SK-N-SH (cell line): ENCODE measurements around the gene THSD7B. TPM values are rescaled to one million over a fixed set of nuclear protein-coding genes. Genes with fewer than 3 reads are reported as not detected.

Source experiments
- CTCF ChIA-PET: fragments of 300-600, 350-600 bp; formaldehyde crosslinking; extraction: SDS; loops from one replicate; lab custom pipeline; 2021; lab: Yijun Ruan, JAX
- POLR2A ChIA-PET: fragments of 350-600 bp; sonication (Branson Sonifier 250); formaldehyde crosslinking; extraction: SDS; loops from one replicate; lab custom pipeline; 2020; ENCODE audit warnings: antibody characterized with exemption, inconsistent platforms; lab: Yijun Ruan, JAX
- DNase-seq: peaks from one replicate; pipeline ENCODE4 v3.0.0; 2012
- H2AFZ ChIP-seq: fragments of 200-600 bp; sonication (generic); 2 replicates; pipeline ENCODE4 v1.8.1; 2016; ENCODE audit warnings: antibody characterized with exemption, mild to moderate bottlenecking, low read depth
- H3F3A ChIP-seq: fragments of 200-600 bp; sonication (generic); replicated peaks from 2 replicates; pipeline ENCODE3; 2016; ENCODE audit warnings: antibody characterized with exemption, mild to moderate bottlenecking; ENCODE audit not compliant: insufficient read depth
- H3K27ac ChIP-seq, 2 experiments: fragments of 200-500 bp in 1 of 2; fragments of 200-600 bp in 1 of 2; sonication (Bioruptor generic) in 1 of 2; sonication (generic), shearing (Covaris generic) in 1 of 2; 2 replicates each; pipeline versions ENCODE4 v1.5.1 to v1.6.1; 2014 to 2016; ENCODE audit warnings: low read depth in 2 of 2, inconsistent platforms in 1 of 2, low read length in 1 of 2, mild to moderate bottlenecking in 1 of 2, mixed read lengths in 1 of 2
- H3K27me3 ChIP-seq: fragments of 200-600 bp; sonication (generic), shearing (Covaris generic); 2 replicates; pipeline ENCODE4 v1.6.1; 2016; ENCODE audit warnings: mixed run types; ENCODE audit not compliant: insufficient read depth
- H3K36me3 ChIP-seq, 2 experiments: fragments of 200-500 bp in 1 of 2; fragments of 200-600 bp in 1 of 2; sonication (Bioruptor generic) in 1 of 2; sonication (generic) in 1 of 2; replicated peaks in 1 of 2; 2 replicates each; pipeline versions ENCODE3 to v1.5.1; 2014 to 2016; ENCODE audit warnings: low read length in 1 of 2, mild to moderate bottlenecking in 1 of 2; ENCODE audit not compliant: insufficient read depth in 2 of 2, control insufficient read depth in 1 of 2
- H3K4me1 ChIP-seq, 2 experiments: fragments of 200-500 bp in 1 of 2; fragments of 200-600 bp in 1 of 2; sonication (Bioruptor generic) in 1 of 2; sonication (generic), shearing (Covaris generic) in 1 of 2; 2 replicates each; pipeline versions ENCODE4 v1.5.1 to v1.6.1; 2014 to 2016; ENCODE audit warnings: low read depth in 1 of 2, low read length in 1 of 2, mixed run types in 1 of 2; ENCODE audit not compliant: insufficient read depth in 2 of 2, control insufficient read depth in 1 of 2
- H3K4me2 ChIP-seq: fragments of 200-600 bp; sonication (generic), shearing (Covaris generic); 2 replicates; pipeline ENCODE4 v1.6.1; 2017; ENCODE audit warnings: mixed run types
- H3K4me3 ChIP-seq, 2 experiments: fragments of 200-500 bp in 1 of 2; fragments of 200-600 bp in 1 of 2; sonication (Bioruptor generic) in 1 of 2; sonication (generic), shearing (Covaris generic) in 1 of 2; 2 replicates each; pipeline versions ENCODE4 v1.5.1 to v1.8.1; 2014 to 2016; ENCODE audit warnings: low read depth in 2 of 2, inconsistent platforms in 1 of 2, low read length in 1 of 2, mild to moderate bottlenecking in 1 of 2, mixed read lengths in 1 of 2, moderate library complexity in 1 of 2
- H3K79me2 ChIP-seq: fragments of 200-600 bp; sonication (generic); 2 replicates; pipeline ENCODE4 v1.8.1; 2017; ENCODE audit warnings: mild to moderate bottlenecking; ENCODE audit not compliant: insufficient read depth
- H3K9ac ChIP-seq: fragments of 200-600 bp; sonication (generic); 2 replicates; pipeline ENCODE4 v1.6.1; 2017; ENCODE audit warnings: mixed run types
- H3K9me2 ChIP-seq: fragments of 200-600 bp; sonication (generic); 2 replicates; pipeline ENCODE4 v1.6.1; 2017; ENCODE audit warnings: mixed run types
- H3K9me3 ChIP-seq: fragments of 200-600 bp; sonication (generic); 2 replicates; pipeline ENCODE4 v1.6.1; 2017; ENCODE audit warnings: mixed run types, mild to moderate bottlenecking, moderate library complexity
- H4K20me1 ChIP-seq: fragments of 200-600 bp; sonication (generic); 2 replicates; pipeline ENCODE4 v1.6.1; 2017; ENCODE audit warnings: mild to moderate bottlenecking, mixed run types; ENCODE audit not compliant: insufficient read depth
- EP300 ChIP-seq, 2 experiments: IDR thresholded peaks; 2 replicates each; pipeline versions ENCODE4 v1.4.0 to v1.6.1; 2012; ENCODE audit warnings: borderline replicate concordance in 1 of 2, low read depth in 1 of 2, low read length in 1 of 2
- FOSL2 ChIP-seq: IDR thresholded peaks from 2 replicates; pipeline ENCODE4 v1.4.0; 2012; ENCODE audit warnings: low read depth, mild to moderate bottlenecking, moderate library complexity, borderline replicate concordance
- FOXJ3 ChIP-seq: sonication (generic); formaldehyde crosslinking; IDR thresholded peaks from 2 replicates; pipeline ENCODE4 v1.5.1; 2020; ENCODE audit warnings: mild to moderate bottlenecking, missing genetic modification reagents
- RFX5 ChIP-seq: IDR thresholded peaks from 2 replicates; pipeline ENCODE4 v1.6.1; 2012; ENCODE audit warnings: mild to moderate bottlenecking, improper control_type of control experiment, low read length
- RXRA ChIP-seq: IDR thresholded peaks from 2 replicates; pipeline ENCODE4 v1.4.0; 2012; ENCODE audit warnings: low read depth, mild to moderate bottlenecking, borderline replicate concordance
- TAF1 ChIP-seq: IDR thresholded peaks from 2 replicates; pipeline ENCODE4 v1.6.1; 2012; ENCODE audit warnings: low read depth, mild to moderate bottlenecking, low read length, moderate library complexity, borderline replicate concordance
- TCF12 ChIP-seq: IDR thresholded peaks from 2 replicates; pipeline ENCODE4 v1.4.0; 2012
- TEAD4 ChIP-seq: IDR thresholded peaks from 2 replicates; pipeline ENCODE4 v1.4.0; 2012; ENCODE audit warnings: mild to moderate bottlenecking, borderline replicate concordance; ENCODE audit not compliant: insufficient read depth
- YY1 ChIP-seq: IDR thresholded peaks from 2 replicates; pipeline ENCODE4 v1.4.0; 2012; ENCODE audit warnings: low read depth, mild to moderate bottlenecking
- WGBS: methylation state at CpG from one replicate; pipeline ENCODE4 v1.1.6; 2017; ENCODE audit warnings: low lambda C conversion rate; 5-methylcytosine and 5-hydroxymethylcytosine counted together
- polyA plus RNA-seq, 3 experiments: library from polyadenylated mRNA; depleted of rRNA; stranded (reverse); fragments of >200 nt; gene quantifications; 2 replicates each; pipeline ENCODE4 v1.2.3, GENCODE V29; 2012
- TF ChIP-seq, protein P1 (sequence below): fragments of 150-350 bp; IDR thresholded peaks from 2 replicates; pipeline ENCODE4 v1.6.1; 2016; ENCODE audit warnings: mild to moderate bottlenecking, low read depth, low read length
- TF ChIP-seq, protein P2 (sequence below): fragments of 200-600 bp; sonication (generic); IDR thresholded peaks from 2 replicates; pipeline ENCODE4 v1.6.1; 2017; ENCODE audit warnings: antibody characterized with exemption, mild to moderate bottlenecking, moderate library complexity
- TF ChIP-seq, protein P3 (sequence below): IDR thresholded peaks from 2 replicates; pipeline ENCODE4 v1.6.1; 2012; ENCODE audit warnings: mild to moderate bottlenecking, low read depth, low read length, moderate library complexity

THSD7B gene
- polyA plus RNA-seq, 1 of the 3 experiments (the other 2 are of a cell fraction), result not detected

DNA sequence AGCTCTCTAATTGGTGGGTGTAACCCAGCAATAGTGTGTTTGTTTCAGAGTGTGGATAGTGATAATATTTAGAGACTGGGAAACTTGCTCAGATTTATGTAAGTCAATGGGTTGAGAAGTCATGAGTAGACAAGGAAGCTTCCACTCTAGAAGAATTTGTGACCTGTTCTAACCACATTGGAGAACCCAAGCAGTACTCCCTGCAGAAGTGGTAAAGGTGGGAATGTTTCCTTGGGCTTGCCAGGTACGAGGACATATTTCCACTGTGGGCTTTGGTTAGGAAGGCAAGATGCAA, 350.4 kb downstream of the THSD7B start:
- no peak for DNase-seq
- no peaks in the 10 kb centered on the region for H3K36me3 ChIP-seq
- H2AFZ ChIP-seq, result no peak overlapping the region
- no peak overlapping the region for H3K9ac ChIP-seq
- TF ChIP-seq RXRA (no peak), TAF1 (no peak), EP300 (IDR thresholded peaks at IDR 0.05; ENCODE audit: borderline replicate concordance in 1 of 2, low read depth in 1 of 2, low read length in 1 of 2) (no peak), YY1 (no peak), FOXJ3 (CRISPR knock-in tag) (no peak), FOSL2 (no peak), TCF12 (no peak), RFX5 (no peak), TEAD4 (no peak)
- TF ChIP-seq, protein P1, sequence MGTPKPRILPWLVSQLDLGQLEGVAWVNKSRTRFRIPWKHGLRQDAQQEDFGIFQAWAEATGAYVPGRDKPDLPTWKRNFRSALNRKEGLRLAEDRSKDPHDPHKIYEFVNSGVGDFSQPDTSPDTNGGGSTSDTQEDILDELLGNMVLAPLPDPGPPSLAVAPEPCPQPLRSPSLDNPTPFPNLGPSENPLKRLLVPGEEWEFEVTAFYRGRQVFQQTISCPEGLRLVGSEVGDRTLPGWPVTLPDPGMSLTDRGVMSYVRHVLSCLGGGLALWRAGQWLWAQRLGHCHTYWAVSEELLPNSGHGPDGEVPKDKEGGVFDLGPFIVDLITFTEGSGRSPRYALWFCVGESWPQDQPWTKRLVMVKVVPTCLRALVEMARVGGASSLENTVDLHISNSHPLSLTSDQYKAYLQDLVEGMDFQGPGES, result no peak
- TF ChIP-seq, protein P2, sequence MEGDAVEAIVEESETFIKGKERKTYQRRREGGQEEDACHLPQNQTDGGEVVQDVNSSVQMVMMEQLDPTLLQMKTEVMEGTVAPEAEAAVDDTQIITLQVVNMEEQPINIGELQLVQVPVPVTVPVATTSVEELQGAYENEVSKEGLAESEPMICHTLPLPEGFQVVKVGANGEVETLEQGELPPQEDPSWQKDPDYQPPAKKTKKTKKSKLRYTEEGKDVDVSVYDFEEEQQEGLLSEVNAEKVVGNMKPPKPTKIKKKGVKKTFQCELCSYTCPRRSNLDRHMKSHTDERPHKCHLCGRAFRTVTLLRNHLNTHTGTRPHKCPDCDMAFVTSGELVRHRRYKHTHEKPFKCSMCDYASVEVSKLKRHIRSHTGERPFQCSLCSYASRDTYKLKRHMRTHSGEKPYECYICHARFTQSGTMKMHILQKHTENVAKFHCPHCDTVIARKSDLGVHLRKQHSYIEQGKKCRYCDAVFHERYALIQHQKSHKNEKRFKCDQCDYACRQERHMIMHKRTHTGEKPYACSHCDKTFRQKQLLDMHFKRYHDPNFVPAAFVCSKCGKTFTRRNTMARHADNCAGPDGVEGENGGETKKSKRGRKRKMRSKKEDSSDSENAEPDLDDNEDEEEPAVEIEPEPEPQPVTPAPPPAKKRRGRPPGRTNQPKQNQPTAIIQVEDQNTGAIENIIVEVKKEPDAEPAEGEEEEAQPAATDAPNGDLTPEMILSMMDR, result no peak
- TF ChIP-seq, protein P3, sequence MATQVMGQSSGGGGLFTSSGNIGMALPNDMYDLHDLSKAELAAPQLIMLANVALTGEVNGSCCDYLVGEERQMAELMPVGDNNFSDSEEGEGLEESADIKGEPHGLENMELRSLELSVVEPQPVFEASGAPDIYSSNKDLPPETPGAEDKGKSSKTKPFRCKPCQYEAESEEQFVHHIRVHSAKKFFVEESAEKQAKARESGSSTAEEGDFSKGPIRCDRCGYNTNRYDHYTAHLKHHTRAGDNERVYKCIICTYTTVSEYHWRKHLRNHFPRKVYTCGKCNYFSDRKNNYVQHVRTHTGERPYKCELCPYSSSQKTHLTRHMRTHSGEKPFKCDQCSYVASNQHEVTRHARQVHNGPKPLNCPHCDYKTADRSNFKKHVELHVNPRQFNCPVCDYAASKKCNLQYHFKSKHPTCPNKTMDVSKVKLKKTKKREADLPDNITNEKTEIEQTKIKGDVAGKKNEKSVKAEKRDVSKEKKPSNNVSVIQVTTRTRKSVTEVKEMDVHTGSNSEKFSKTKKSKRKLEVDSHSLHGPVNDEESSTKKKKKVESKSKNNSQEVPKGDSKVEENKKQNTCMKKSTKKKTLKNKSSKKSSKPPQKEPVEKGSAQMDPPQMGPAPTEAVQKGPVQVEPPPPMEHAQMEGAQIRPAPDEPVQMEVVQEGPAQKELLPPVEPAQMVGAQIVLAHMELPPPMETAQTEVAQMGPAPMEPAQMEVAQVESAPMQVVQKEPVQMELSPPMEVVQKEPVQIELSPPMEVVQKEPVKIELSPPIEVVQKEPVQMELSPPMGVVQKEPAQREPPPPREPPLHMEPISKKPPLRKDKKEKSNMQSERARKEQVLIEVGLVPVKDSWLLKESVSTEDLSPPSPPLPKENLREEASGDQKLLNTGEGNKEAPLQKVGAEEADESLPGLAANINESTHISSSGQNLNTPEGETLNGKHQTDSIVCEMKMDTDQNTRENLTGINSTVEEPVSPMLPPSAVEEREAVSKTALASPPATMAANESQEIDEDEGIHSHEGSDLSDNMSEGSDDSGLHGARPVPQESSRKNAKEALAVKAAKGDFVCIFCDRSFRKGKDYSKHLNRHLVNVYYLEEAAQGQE, result no peak
- TF ChIP-seq, all 33 proteins: peak for 0
- no peaks in the 10 kb centered on the region for H3F3A ChIP-seq
- H3K4me3 ChIP-seq, result no peak overlapping the region
- WGBS, result 13% methylated on average over 1 of the region's 1 CpG
- no peaks in the 10 kb centered on the region; a peak in 1 of 4 replicates for H3K4me1 ChIP-seq
- H3K9me3 ChIP-seq, result no peaks in the 10 kb centered on the region
- H4K20me1 ChIP-seq, result no peaks in the 10 kb centered on the region
- H3K27me3 ChIP-seq, result no peaks in the 10 kb centered on the region
- no peaks in the 10 kb centered on the region for H3K9me2 ChIP-seq
- POLR2A ChIA-PET, result no interaction called here
- no peaks in the 10 kb centered on the region for H3K79me2 ChIP-seq
- CTCF ChIA-PET, result interaction anchor here (1.6 kb wide), 1 partner anchor 20 kb away, joined by 4 read pairs; no protein-coding TSS in a partner anchor
- H3K27ac ChIP-seq, result no peak overlapping the region
- H3K4me2 ChIP-seq, result no peak overlapping the region
